MM.1S (cell line): Measurements from ENCODE around the gene PNPLA2.
A peak's percentile ranks its signal among the peaks of the same experiment; 100 is the strongest.

Experiments
- DNase-seq: peaks from one replicate; pipeline ENCODE4 v3.0.0-alpha.2; 2015
- H2AFZ ChIP-seq: fragments of 300-600 bp; sonication (generic); 2 replicates; pipeline ENCODE4 v1.6.0; 2016; ENCODE audit warnings: antibody characterized with exemption, low read length
- H3F3A ChIP-seq: fragments of 300-600 bp; sonication (generic); 2 replicates; pipeline ENCODE4 v1.6.1; 2016; ENCODE audit warnings: mild to moderate bottlenecking, antibody characterized with exemption, low read length, moderate library complexity, mixed read lengths; ENCODE audit not compliant: insufficient read depth
- H3K27ac ChIP-seq: fragments of 300-600 bp; sonication (generic); 2 replicates; pipeline ENCODE4 v1.5.1; 2016; ENCODE audit warnings: mild to moderate bottlenecking, low read length
- H3K27me3 ChIP-seq: fragments of 300-600 bp; sonication (generic); replicated peaks from 2 replicates; pipeline ENCODE4 v1.6.0; 2016; ENCODE audit warnings: low read length; ENCODE audit not compliant: insufficient read depth
- H3K36me3 ChIP-seq: fragments of 300-600 bp; sonication (generic); replicated peaks from 2 replicates; pipeline ENCODE4 v1.6.1; 2016; ENCODE audit warnings: mild to moderate bottlenecking, low read length, mixed read lengths; ENCODE audit not compliant: insufficient read depth
- H3K4me1 ChIP-seq: fragments of 300-600 bp; sonication (generic); 2 replicates; pipeline ENCODE4 v1.6.1; 2016; ENCODE audit warnings: low read length, mixed read lengths
- H3K4me2 ChIP-seq: fragments of 300-600 bp; sonication (generic); 2 replicates; pipeline ENCODE4 v1.6.0; 2016; ENCODE audit warnings: low read depth, low read length
- H3K4me3 ChIP-seq: fragments of 300-600 bp; sonication (generic); 2 replicates; pipeline ENCODE4 v1.5.1; 2016; ENCODE audit warnings: low read length, mixed read lengths
- H3K79me2 ChIP-seq: fragments of 300-600 bp; sonication (generic); 2 replicates; pipeline ENCODE4 v1.6.1; 2016; ENCODE audit warnings: mixed run types, low read length, mixed read lengths
- H3K9ac ChIP-seq: fragments of 300-600 bp; sonication (generic); 2 replicates; pipeline ENCODE4 v1.6.1; 2016; ENCODE audit warnings: low read length, mixed read lengths
- H3K9me2 ChIP-seq: fragments of 300-600 bp; sonication (generic); replicated peaks from 2 replicates; pipeline ENCODE4 v1.6.1; 2016; ENCODE audit warnings: mild to moderate bottlenecking, low read length, mixed read lengths; ENCODE audit not compliant: insufficient read depth
- H3K9me3 ChIP-seq: fragments of 300-600 bp; sonication (generic); replicated peaks from 2 replicates; pipeline ENCODE4 v1.6.1; 2016; ENCODE audit warnings: mild to moderate bottlenecking, low read length, mixed read lengths; ENCODE audit not compliant: insufficient read depth
- H4K20me1 ChIP-seq: fragments of 300-600 bp; sonication (generic); 2 replicates; pipeline ENCODE4 v1.6.1; 2016; ENCODE audit warnings: mild to moderate bottlenecking, low read length, moderate library complexity, mixed read lengths; ENCODE audit not compliant: insufficient read depth
- CTCF ChIP-seq: fragments of 300-600 bp; sonication (generic); IDR thresholded peaks from 2 replicates; pipeline ENCODE4 v1.5.1; 2016; ENCODE audit warnings: antibody characterized with exemption, low read length, mixed read lengths
- EZH2 ChIP-seq: fragments of 300-600 bp; sonication (generic); optimal IDR thresholded peaks from 2 replicates; pipeline ENCODE3; 2017; ENCODE audit warnings: low read depth, mild to moderate bottlenecking, antibody characterized with exemption, low read length, mixed read lengths
- EZH2phosphoT487 ChIP-seq: fragments of 300-600 bp; sonication (generic); IDR thresholded peaks from 2 replicates; pipeline ENCODE4 v1.6.1; 2018; ENCODE audit warnings: antibody characterized with exemption, low read length

The PNPLA2 gene

GRCh38 chr11:803467-803742 is 15.3 kb upstream of the PNPLA2 start:
- Histone ChIP-seq H2AFZ (no peak overlapping the region), H3K4me2 (peak overlapping the region; percentile 98; the same call in 1 of the 2 replicates), H3K27me3 (no peaks in the 10 kb centered on the region), H3K27ac (no peak overlapping the region), H4K20me1 (no peaks in the 10 kb centered on the region), H3K9me3 (no peaks in the 10 kb centered on the region), H3K4me3 (peak overlapping the region; percentile 95; the same call in 1 of the 2 replicates), H3F3A (peaks cover 13% of the 10 kb centered on the region), H3K9me2 (no peaks in the 10 kb centered on the region), H3K9ac (no peak overlapping the region), H3K36me3 (no peaks in the 10 kb centered on the region), H3K79me2 (peaks cover 36% of the 10 kb centered on the region), H3K4me1 (peaks cover 6% of the 10 kb centered on the region; the same call in 1 of the 2 replicates)
- TF ChIP-seq CTCF (no peak), EZH2 (no peak), EZH2phosphoT487 (no peak)
- DNase-seq, result no peak

GRCh38 chr11:803770-804598 is 14.7 kb upstream of the PNPLA2 start:
- no peak for DNase-seq
- peaks cover 42% of the 10 kb centered on the region for H3K79me2 ChIP-seq
- H3K4me2 ChIP-seq, result peak overlapping the region; percentile 98
- H3F3A ChIP-seq, result peaks cover 13% of the 10 kb centered on the region
- no peaks in the 10 kb centered on the region for H3K9me2 ChIP-seq
- TF ChIP-seq EZH2phosphoT487 (no peak), CTCF (no peak), EZH2 (no peak)
- H3K27ac ChIP-seq, result no peak overlapping the region; the same call in 1 of the 2 replicates
- H3K4me1 ChIP-seq, result peaks cover 8% of the 10 kb centered on the region; the same call in 1 of the 2 replicates
- peak overlapping the region; percentile 95 for H3K4me3 ChIP-seq
- peak overlapping the region; percentile 85 for H3K9ac ChIP-seq
- H3K36me3 ChIP-seq, result no peaks in the 10 kb centered on the region
- H2AFZ ChIP-seq, result peak overlapping the region; percentile 74
- no peaks in the 10 kb centered on the region for H3K9me3 ChIP-seq
- no peaks in the 10 kb centered on the region for H4K20me1 ChIP-seq
- no peaks in the 10 kb centered on the region for H3K27me3 ChIP-seq

- TF ChIP-seq EZH2 (no peak), CTCF (no peak), EZH2phosphoT487 (no peak)
Observed at GRCh38 chr11:804599-804964, 14.1 kb upstream of the PNPLA2 start.

More at GRCh38 chr11:804599-804964, 14.1 kb upstream of the PNPLA2 start:
- peaks cover 45% of the 10 kb centered on the region for H3K79me2 ChIP-seq
- no peaks in the 10 kb centered on the region for H4K20me1 ChIP-seq
- peak overlapping the region; percentile 74 for H2AFZ ChIP-seq
- H3K4me2 ChIP-seq, result peak overlapping the region; percentile 98
- peak overlapping the region; percentile 18; the same call in 1 of the 2 replicates for H3K27ac ChIP-seq
- H3K4me3 ChIP-seq, result peak overlapping the region; percentile 95
- H3K9me2 ChIP-seq, result no peaks in the 10 kb centered on the region
- H3K9me3 ChIP-seq, result no peaks in the 10 kb centered on the region
- DNase-seq, result no peak
- H3K36me3 ChIP-seq, result no peaks in the 10 kb centered on the region
- H3K9ac ChIP-seq, result peak overlapping the region; percentile 85
- H3K4me1 ChIP-seq, result peaks cover 8% of the 10 kb centered on the region; the same call in 1 of the 2 replicates
- H3K27me3 ChIP-seq, result no peaks in the 10 kb centered on the region
- H3F3A ChIP-seq, result peaks cover 12% of the 10 kb centered on the region; the same call in 1 of the 2 replicates
